Bronchial smooth muscle cell (primary cell): ENCODE measurements around the gene GID4. TPM values are rescaled to one million over a fixed set of nuclear protein-coding genes. Genes with fewer than 3 reads are reported as not detected.

Source experiments
- total RNA-seq: library from RNA; depleted of rRNA; stranded (reverse); fragments of >200 nt; gene quantifications from 2 replicates; pipeline ENCODE4 v1.2.1, GENCODE V29; 2014

GID4 gene
- total RNA-seq = 5.8 and 6.8 TPM in 2 replicates

GRCh38 chr17:18038861-18039534 lies at the start of gene GID4, which contains the start of gene ATPAF2:
TSS of gene GID4 (plus strand) at chr17:18039408. CDS start at chr17:18039465, 57 bp downstream.
TSS of gene ATPAF2 (minus strand) at chr17:18039168. CDS start at chr17:18039013, 155 bp downstream.

GRCh38 chr17:18087610-18088491 lies 48.6 kb downstream of the GID4 start, which contains the start of gene DRG2:
TSS of gene DRG2 (plus strand) at chr17:18087948. CDS start at chr17:18088024, 76 bp downstream.

GRCh38 chr17:18108401-18109312 lies 69.4 kb downstream of the GID4 start, which contains the start of gene MYO15A:
TSS of gene MYO15A (plus strand) at chr17:18108756. CDS start at chr17:18118801, 10,045 bp downstream.

Other genes with a start within 250 kb of the GID4 start
- gene SREBF1, start 202.4 kb upstream of the GID4 start, total RNA-seq = 43.2 and 71.4 TPM in 2 replicates
- gene TOM1L2, start 67.0 kb upstream of the GID4 start, total RNA-seq = 18.0 and 22.0 TPM in 2 replicates
- gene DRC3, start 66.5 kb upstream of the GID4 start, total RNA-seq = 0.32 and 2.1 TPM in 2 replicates
- 17.2 and 19.0 TPM in 2 replicates for gene ATPAF2, start 240 bp upstream of the GID4 start, total RNA-seq
- gene DRG2, start 48.5 kb downstream of the GID4 start, total RNA-seq = 26.0 and 36.2 TPM in 2 replicates
- gene MYO15A, start 69.3 kb downstream of the GID4 start, total RNA-seq = 1.7 and 2.7 TPM in 2 replicates
- 67.8 and 73.4 TPM in 2 replicates for gene ALKBH5, start 144.4 kb downstream of the GID4 start, total RNA-seq
- gene LLGL1, start 186.2 kb downstream of the GID4 start, total RNA-seq = 37.0 and 42.1 TPM in 2 replicates
- 400 and 445 TPM in 2 replicates for gene FLII, start 219.3 kb downstream of the GID4 start, total RNA-seq
- gene MIEF2, start 221.3 kb downstream of the GID4 start, total RNA-seq = 18.1 and 23.2 TPM in 2 replicates